Stimulated activated memory B cell treated with anti-CD40 and anti-IgM and Interleukin-4, amounts not matched to agents 10 μg/mL and 1 μg/mL and 100 μg/mL, for 72 hours (primary cell): ENCODE measurements around the gene THRAP3.
"Not testable (repeated sequence)": the region's sequence is repeated elsewhere in the genome, so short reads cannot be mapped to it uniquely, and the experiment has no call there.

Experiments used
- ATAC-seq: fragments of 150-1000 bp; cut with Tn5 transposase; 2 replicates; pipeline ENCODE4 v1.10.0; 2021
- H3K27ac Mint-ChIP-seq: one replicate; pipeline ENCODE4 v1.8.0; 2022; ENCODE audit warnings: mild to moderate bottlenecking, mixed read lengths
- H3K27me3 Mint-ChIP-seq: one replicate; pipeline ENCODE4 v1.8.0; 2022; ENCODE audit warnings: mixed read lengths
- H3K36me3 Mint-ChIP-seq: one replicate; pipeline ENCODE4 v1.8.0; 2022; ENCODE audit warnings: mixed read lengths
- H3K4me1 Mint-ChIP-seq: one replicate; pipeline ENCODE4 v1.8.0; 2022; ENCODE audit warnings: mixed read lengths
- H3K4me3 Mint-ChIP-seq: one replicate; pipeline ENCODE4 v1.8.0; 2022; ENCODE audit warnings: mild to moderate bottlenecking, moderate library complexity, mixed read lengths
- H3K9me3 Mint-ChIP-seq: one replicate; pipeline ENCODE4 v1.8.0; 2022; ENCODE audit warnings: mixed read lengths

THRAP3 gene, protein sequence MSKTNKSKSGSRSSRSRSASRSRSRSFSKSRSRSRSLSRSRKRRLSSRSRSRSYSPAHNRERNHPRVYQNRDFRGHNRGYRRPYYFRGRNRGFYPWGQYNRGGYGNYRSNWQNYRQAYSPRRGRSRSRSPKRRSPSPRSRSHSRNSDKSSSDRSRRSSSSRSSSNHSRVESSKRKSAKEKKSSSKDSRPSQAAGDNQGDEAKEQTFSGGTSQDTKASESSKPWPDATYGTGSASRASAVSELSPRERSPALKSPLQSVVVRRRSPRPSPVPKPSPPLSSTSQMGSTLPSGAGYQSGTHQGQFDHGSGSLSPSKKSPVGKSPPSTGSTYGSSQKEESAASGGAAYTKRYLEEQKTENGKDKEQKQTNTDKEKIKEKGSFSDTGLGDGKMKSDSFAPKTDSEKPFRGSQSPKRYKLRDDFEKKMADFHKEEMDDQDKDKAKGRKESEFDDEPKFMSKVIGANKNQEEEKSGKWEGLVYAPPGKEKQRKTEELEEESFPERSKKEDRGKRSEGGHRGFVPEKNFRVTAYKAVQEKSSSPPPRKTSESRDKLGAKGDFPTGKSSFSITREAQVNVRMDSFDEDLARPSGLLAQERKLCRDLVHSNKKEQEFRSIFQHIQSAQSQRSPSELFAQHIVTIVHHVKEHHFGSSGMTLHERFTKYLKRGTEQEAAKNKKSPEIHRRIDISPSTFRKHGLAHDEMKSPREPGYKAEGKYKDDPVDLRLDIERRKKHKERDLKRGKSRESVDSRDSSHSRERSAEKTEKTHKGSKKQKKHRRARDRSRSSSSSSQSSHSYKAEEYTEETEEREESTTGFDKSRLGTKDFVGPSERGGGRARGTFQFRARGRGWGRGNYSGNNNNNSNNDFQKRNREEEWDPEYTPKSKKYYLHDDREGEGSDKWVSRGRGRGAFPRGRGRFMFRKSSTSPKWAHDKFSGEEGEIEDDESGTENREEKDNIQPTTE

DNA sequence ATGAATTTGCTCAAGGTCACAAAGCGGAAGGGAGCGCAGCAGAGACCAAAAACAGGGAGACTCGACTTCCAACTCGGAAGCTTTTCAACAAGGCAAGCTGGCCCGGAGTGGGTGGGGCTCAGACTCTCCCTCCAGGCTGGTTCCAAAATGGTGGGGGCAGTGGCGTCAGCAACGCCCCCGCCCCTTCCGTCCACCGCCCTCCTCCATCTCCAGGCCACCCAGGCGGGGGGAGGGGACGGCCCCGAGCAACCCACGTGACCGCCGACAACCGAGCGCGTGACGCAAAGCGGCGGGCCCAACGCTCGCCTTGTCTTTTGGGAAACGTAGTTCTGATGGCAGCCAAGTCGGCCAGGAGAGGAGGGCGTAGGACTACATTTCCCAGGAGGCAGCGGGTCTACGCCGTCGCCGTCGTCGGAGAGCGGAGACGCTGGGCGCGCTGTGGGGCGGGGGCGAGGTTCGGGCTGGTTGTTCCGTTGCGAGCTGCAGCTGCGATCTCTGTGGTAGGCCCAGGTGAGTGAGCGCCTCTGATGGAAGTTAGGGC, at the start of gene THRAP3:
THRAP3 (plus strand) TSS at position 448 of the 541 bp plus-strand sequence. CDS start 58,121 bp downstream, outside the sequence.
- ATAC-seq = peak; percentile 97
- H3K4me3 Mint-ChIP-seq = peak within 1 kb of the TSS; percentile 98
- H3K4me1 Mint-ChIP-seq = peaks cover 31% of the 10 kb centered on the region
- peaks cover 32% of the 10 kb centered on the region for H3K36me3 Mint-ChIP-seq
- H3K9me3 Mint-ChIP-seq = no peaks in the 10 kb centered on the region
- peak within 1 kb of the TSS; percentile 95 for H3K27ac Mint-ChIP-seq
- H3K27me3 Mint-ChIP-seq = no peaks in the 10 kb centered on the region

DNA sequence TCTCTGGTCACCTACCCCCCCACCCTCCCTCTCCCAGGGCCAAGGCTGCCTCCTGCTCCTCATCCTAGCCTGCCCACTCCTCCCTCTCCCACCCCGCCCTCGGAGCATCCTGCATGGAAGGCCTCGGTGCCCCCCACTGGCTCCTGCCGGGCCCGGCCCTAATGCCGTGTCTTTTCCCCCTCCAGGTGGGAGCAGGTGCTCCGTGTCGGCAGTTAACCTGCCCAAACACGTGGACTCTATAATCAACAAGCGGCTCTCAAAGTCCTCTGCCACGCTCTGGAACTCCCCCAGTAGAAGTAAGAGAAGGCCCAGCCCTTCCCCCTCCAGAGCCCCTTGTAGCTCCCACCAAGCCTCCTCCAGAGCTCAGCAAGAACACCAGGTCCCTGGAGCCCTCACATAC, 49.5 kb upstream of the THRAP3 start:
- Mint-ChIP-seq H3K9me3 (no peaks in the 10 kb centered on the region), H3K4me1 (peaks cover 19% of the 10 kb centered on the region), H3K27me3 (no peaks in the 10 kb centered on the region), H3K27ac (peak overlapping the region; percentile 81), H3K36me3 (peaks cover 62% of the 10 kb centered on the region), H3K4me3 (no peak overlapping the region)
- ATAC-seq = no peak

DNA sequence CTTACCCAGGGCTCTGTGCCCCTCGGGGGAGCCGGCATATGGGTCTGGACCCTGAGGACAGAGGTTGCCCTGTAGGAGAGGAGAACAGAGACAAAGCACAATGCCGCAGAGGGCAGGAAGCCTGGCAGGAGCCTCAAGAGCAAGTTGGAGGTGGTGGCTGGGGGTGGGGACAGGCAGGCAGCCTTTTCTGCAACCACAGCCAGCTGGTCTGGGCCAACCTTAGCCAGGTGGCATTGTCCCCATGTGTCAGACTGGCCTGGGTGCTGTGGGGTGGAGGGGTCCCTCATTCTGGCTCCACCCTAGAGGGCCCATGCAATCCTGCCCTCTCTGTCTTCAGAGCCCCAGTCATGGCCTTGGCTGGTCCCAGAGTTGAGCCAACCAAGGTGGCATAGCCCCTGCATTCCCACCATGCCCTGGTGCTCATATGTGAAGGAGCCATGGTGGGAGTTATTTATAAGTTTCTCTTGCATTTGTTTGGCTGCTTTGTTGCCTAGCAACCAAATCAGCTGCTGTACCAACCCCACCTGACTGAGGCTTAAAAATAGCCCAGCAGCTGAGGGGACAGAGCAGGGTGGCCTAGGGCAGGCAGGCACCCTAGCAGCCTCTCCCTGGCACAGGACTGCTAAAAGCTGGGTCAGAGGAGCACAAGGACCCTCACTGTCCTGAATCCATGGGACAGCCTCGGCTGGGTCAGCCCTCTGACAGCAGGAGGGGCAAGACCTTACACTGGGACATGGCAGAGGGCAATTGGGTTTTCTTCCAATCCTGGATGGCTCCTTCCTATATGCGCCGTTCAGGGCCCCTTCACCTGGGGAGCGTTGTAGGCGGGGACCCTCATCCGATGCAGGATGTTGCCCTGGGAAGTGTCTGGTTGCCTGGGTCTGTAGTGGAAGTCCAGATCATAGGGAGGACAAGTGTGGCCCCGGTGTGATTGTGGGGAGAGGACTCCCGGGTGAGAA, 48.8 kb upstream of the THRAP3 start:
- H3K4me3 Mint-ChIP-seq = no peak overlapping the region
- ATAC-seq = peak; percentile 54
- no peaks in the 10 kb centered on the region for H3K9me3 Mint-ChIP-seq
- no peaks in the 10 kb centered on the region for H3K27me3 Mint-ChIP-seq
- peaks cover 69% of the 10 kb centered on the region for H3K36me3 Mint-ChIP-seq
- H3K27ac Mint-ChIP-seq = peak overlapping the region; percentile 81
- peaks cover 19% of the 10 kb centered on the region for H3K4me1 Mint-ChIP-seq

DNA sequence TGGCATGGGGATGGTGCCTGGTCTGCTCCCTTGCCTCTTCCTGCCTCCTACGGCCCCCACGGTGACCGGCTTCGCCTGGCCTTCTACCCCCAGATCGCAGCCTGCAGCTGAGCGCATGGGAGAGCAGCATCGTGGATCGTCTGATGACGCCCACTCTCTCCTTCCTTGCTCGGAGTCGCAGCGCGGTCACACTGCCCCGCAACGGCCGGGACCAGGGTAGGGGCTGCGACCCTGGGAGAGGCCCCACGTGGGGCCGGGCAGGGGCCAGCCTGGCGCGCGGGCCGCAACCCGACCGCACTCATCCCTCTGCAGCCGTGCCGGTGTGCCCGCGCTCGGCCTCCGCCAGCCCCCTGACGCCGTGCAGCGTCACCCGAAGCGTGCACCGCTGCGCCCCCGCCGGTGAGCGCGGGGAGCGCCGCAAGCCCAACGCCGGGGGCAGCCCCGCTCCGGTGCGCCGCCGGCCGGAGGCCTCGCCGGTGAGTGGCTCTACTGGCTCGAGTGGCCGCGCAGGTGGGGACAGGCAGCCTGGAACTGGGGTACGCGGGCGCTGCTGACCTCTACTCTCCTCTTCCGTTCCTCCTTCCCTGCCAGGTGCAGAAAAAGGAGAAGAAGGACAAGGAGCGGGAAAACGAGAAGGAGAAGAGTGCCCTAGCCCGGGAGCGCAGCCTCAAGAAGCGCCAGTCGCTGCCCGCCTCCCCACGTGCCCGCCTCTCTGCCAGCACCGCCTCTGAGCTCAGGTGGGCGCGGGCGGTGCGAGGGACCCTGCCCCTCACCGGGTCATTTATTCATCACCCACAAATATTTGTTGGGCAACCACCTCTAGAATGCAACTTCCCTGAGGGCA, 47.9 kb upstream of the THRAP3 start:
- H3K9me3 Mint-ChIP-seq = no peaks in the 10 kb centered on the region
- no peak overlapping the region for H3K27ac Mint-ChIP-seq

DNA sequence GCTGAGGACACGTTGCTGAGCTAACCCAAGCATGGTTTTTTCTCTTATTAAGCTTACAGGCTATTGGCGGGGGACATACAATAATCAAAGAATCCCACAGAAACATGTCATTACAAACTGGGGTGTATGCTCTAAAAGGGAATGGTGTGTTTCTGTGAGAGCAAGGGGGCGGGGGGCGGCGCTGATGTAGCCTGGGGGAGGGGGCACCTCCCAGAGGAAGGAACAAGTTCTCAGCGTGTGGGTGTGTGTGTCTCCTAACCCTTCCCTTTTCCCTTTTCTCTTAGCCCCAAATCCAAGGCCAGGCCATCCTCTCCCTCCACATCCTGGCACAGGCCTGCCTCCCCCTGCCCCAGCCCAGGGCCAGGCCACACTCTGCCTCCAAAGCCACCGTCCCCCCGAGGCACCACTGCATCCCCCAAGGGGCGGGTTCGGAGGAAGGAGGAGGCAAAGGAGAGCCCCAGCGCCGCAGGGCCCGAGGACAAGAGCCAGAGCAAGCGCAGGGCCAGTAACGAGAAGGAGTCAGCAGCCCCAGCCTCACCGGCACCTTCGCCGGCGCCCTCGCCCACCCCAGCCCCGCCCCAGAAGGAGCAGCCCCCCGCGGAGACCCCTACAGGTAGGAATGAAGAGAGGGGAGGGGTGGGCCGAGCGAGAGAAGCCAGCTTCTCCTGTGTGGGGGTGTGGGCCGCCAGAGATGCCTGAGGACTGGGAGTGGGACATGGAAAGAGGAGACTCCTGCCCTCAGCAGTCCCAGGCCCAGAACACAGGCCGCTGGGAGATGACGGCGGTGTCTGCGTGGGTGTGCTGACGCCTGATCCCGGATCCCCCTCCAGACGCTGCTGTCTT, 46.4 kb upstream of the THRAP3 start:
- H3K36me3 Mint-ChIP-seq = peaks cover 73% of the 10 kb centered on the region
- H3K27me3 Mint-ChIP-seq = no peaks in the 10 kb centered on the region
- no peak overlapping the region for H3K4me3 Mint-ChIP-seq
- no peak for ATAC-seq
- no peak overlapping the region for H3K27ac Mint-ChIP-seq
- no peaks in the 10 kb centered on the region for H3K9me3 Mint-ChIP-seq
- H3K4me1 Mint-ChIP-seq = peaks cover 19% of the 10 kb centered on the region

More for the DNA sequence above, 47.9 kb upstream of the THRAP3 start:
- Mint-ChIP-seq H3K27me3 (no peaks in the 10 kb centered on the region), H3K36me3 (peaks cover 73% of the 10 kb centered on the region), H3K4me1 (peaks cover 19% of the 10 kb centered on the region), H3K4me3 (no peak overlapping the region)
- peak; percentile 55 for ATAC-seq

DNA sequence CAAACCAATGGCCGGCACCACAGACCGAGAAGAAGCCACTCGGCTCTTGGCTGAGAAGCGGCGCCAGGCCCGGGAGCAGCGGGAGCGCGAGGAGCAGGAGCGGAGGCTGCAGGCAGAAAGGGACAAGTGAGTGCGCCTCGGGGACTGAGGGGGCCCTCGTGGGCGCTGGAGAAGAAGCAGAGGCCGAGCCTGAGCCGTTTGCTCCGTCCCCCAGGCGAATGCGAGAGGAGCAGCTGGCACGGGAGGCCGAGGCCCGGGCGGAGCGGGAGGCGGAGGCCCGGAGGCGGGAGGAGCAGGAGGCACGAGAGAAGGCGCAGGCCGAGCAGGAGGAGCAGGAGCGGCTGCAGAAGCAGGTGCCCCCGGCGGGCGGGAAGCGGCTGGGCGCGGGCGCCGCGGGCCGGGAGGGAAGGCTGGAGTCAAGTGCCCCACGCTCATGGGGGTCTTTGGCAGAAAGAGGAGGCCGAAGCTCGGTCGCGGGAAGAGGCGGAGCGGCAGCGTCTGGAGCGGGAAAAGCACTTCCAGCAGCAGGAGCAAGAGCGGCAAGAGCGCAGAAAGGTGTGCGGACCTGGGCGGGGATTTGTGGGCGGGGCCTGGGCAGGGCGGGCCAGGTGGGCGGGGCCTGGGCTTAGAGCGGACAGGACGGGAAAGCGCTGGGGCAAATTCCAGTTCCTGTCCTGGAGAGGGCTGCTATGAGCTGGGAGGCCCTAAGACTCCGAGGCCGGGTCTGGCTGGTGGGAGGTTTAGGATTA, 45.6 kb upstream of the THRAP3 start:
- Mint-ChIP-seq H3K4me3 (no peak overlapping the region), H3K27ac (no peak overlapping the region), H3K36me3 (peaks cover 65% of the 10 kb centered on the region), H3K27me3 (no peaks in the 10 kb centered on the region), H3K9me3 (no peaks in the 10 kb centered on the region), H3K4me1 (peaks cover 19% of the 10 kb centered on the region)
- ATAC-seq = no peak

DNA sequence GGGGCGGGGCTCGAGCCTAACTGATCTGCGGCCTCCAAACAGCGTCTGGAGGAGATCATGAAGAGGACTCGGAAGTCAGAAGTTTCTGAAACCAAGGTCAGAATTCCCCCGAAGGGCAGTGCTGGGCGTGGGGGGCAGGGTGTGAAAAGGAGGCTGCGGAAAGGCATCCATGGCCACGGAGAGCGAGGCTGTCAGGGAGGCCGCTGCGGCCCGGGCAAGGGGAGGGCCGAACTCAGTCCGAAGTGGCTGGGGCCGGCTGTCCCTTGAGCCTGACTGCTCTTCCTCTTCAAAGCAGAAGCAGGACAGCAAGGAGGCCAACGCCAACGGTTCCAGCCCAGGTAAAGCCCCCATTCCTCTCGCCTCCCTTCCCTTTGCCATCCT, 45.0 kb upstream of the THRAP3 start:
- no peak overlapping the region for H3K27ac Mint-ChIP-seq
- peaks cover 13% of the 10 kb centered on the region for H3K4me1 Mint-ChIP-seq
- H3K4me3 Mint-ChIP-seq = no peak overlapping the region
- ATAC-seq = no peak
- H3K27me3 Mint-ChIP-seq = no peaks in the 10 kb centered on the region
- H3K9me3 Mint-ChIP-seq = no peaks in the 10 kb centered on the region
- H3K36me3 Mint-ChIP-seq = peaks cover 59% of the 10 kb centered on the region

DNA sequence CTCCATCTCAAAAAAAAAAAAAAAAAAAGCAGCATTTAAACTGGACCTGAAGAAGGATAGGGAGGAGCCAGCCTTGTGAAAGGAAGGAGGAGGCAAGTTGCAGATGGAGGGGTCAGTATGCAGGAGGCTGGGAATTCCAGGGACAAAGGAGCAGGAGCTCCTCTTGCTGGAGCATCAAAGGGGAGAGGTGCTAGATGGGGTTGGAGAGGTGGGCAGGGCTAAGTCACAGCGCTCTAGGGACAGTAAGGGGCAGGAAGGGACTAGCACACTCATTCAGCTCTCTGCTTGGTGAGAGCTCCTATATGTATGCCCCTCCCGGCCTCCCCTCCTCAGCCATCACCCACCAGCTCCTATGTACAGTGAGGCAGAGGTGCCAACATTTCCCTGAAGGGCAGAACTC, 41.5 kb upstream of the THRAP3 start:
- Mint-ChIP-seq H3K9me3 (no peaks in the 10 kb centered on the region), H3K4me3 (no peak overlapping the region), H3K27ac (no peak overlapping the region), H3K27me3 (no peaks in the 10 kb centered on the region), H3K4me1 (peaks cover under 1% of the 10 kb centered on the region), H3K36me3 (peaks cover 39% of the 10 kb centered on the region)
- no peak for ATAC-seq

DNA sequence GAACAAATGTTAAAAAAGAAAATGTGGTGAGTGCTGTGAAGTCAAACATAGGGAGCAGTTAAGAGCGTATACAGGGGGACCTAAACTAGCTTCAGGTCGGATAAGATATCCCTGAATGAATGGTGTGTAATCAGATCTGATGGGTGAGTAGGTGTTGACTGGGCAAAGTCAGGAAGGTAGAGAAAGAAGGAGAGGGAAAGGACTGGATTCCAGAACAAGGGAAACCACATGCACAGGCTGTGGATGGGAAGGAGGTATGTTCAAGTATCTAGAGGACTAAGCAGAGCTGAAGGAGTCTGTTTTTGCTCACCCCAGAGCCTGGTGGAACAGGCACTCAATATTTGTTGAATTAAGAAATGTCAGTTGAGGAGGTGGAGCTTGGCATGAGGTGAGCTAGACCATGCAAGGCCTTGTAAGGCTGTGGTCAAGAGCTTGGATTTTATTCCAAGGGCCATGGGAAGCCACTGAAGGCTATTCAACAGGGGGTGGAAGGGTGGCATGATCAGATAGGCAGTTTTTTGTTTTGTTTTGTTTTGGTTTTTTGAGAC, 40.9 kb upstream of the THRAP3 start:
- no peak overlapping the region for H3K4me3 Mint-ChIP-seq
- no peak overlapping the region for H3K27ac Mint-ChIP-seq
- no peaks in the 10 kb centered on the region for H3K9me3 Mint-ChIP-seq
- H3K36me3 Mint-ChIP-seq = peaks cover 33% of the 10 kb centered on the region
- ATAC-seq = no peak
- peaks cover 7% of the 10 kb centered on the region for H3K4me1 Mint-ChIP-seq
- no peaks in the 10 kb centered on the region for H3K27me3 Mint-ChIP-seq

DNA sequence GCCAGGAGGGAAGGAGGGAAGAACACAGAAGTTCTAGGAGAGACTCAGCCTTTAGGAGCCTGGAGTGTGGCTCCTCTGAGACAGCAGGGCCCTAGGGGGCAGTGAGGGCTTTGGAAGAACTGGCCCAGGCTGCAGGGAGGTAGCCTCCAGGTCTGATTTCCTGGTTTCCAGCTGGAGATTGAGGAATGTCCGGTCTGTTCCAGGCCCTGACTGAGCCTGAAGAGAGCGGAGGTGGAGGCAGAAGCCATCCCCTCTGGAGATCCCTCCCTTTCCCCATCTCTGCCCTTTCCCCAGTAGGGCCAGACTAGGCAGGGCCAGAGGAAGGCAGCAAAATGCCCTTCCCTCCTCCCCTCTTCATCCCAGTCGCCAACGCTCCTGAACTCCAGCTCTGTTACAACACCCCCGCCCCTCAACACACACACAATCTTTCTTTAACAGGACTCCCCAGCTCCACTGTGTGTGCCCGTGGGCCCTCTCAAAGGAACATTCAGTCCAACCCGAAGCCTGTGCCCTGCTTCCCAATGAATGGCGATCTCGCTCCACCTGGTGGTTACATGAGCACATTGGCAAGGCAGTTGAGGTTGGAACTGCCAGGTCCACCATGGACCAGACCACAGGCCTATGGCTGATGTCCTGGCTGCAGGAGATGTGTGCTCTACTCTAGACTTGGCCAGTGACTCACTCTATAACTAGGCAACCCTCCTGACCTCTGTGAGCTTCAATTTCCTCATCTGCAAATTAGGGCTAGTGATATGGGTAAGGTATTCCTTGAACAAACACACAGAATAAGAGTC, 36.2 kb upstream of the THRAP3 start:
- no peaks in the 10 kb centered on the region for H3K36me3 Mint-ChIP-seq
- peaks cover 7% of the 10 kb centered on the region for H3K4me1 Mint-ChIP-seq
- no peaks in the 10 kb centered on the region for H3K9me3 Mint-ChIP-seq
- no peaks in the 10 kb centered on the region for H3K27me3 Mint-ChIP-seq
- H3K27ac Mint-ChIP-seq = peak overlapping the region; percentile 31
- ATAC-seq = peak; percentile 94
- no peak overlapping the region for H3K4me3 Mint-ChIP-seq

DNA sequence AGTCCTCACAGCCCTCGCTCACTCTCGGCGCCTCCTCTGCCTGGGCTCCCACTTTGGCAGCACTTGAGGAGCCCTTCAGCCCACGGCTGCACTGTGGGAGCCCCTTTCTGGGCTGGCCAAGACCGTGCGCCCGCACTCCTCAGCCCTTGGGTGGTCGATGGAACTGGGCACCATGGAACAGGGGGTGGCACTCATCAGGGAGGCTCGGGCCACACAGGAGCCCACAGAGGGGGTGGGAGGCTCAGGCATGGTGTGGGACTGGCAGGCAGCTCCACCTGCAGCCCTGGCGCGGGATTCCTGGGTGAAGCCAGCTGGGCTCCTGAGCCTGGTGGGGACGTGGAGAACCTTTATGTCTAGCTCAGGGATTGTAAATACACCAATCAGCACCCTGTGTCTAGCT, 27.4 kb upstream of the THRAP3 start:
- H3K9me3 Mint-ChIP-seq, H3K27ac Mint-ChIP-seq, ATAC-seq, H3K36me3 Mint-ChIP-seq, H3K4me3 Mint-ChIP-seq: not testable (repeated sequence)
- peaks cover 14% of the 10 kb centered on the region for H3K27me3 Mint-ChIP-seq
- H3K4me1 Mint-ChIP-seq = peaks cover 13% of the 10 kb centered on the region

DNA sequence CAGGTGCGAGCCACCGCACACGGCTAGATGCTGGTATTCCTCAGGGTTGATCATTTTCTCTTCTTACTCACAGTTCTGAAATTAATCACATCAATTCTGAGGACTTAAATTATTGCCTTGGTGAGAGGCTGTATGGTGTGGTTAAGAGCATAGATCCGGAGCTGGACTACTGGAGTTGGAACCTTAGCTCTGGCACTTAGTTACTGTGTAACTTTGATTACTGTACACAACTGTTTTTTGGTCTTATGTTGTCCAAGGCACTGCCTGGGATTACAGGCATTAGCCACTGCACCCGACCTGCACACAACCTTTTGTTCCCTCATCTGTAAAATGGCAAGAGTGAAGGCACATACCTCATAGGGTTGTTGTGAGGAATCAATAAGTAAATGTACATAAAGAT, 25.6 kb upstream of the THRAP3 start:
- Mint-ChIP-seq H3K9me3 (no peaks in the 10 kb centered on the region), H3K4me1 (peaks cover 13% of the 10 kb centered on the region), H3K4me3 (no peak overlapping the region), H3K27ac (no peak overlapping the region), H3K36me3 (no peaks in the 10 kb centered on the region), H3K27me3 (peaks cover 19% of the 10 kb centered on the region)
- ATAC-seq = no peak
